GM12875 (cell line): ENCODE data around the gene NECTIN2.
"Not testable (repeated sequence)": the region's sequence is repeated elsewhere in the genome, so short reads cannot be mapped to it uniquely, and the experiment has no call there.

Experiments
- H3K4me3 ChIP-seq: one replicate; pipeline ENCODE4 v1.5.1; 2011; ENCODE audit warnings: low read depth, low read length, control low read depth
- CTCF ChIP-seq: IDR thresholded peaks from 2 replicates; pipeline ENCODE4 v1.5.1; 2011; ENCODE audit warnings: low read depth, mild to moderate bottlenecking, control low read depth, inconsistent platforms, low read length, moderate library complexity, borderline replicate concordance; ENCODE audit not compliant: insufficient read depth

NECTIN2 gene

GRCh38 chr19:44887648-44888047 is 41.6 kb downstream of the NECTIN2 start:
- no peak overlapping the region for H3K4me3 ChIP-seq
- no peak for TF ChIP-seq CTCF

- not testable (repeated sequence) for H3K4me3 ChIP-seq
These were observed 42.2 kb downstream of the NECTIN2 start for GRCh38 chr19:44888335-44888734.

GRCh38 chr19:44889830-44890365 is 43.8 kb downstream of the NECTIN2 start:
- TF ChIP-seq CTCF, result no peak
- peak overlapping the region; percentile 44 for H3K4me3 ChIP-seq

- H3K4me3 ChIP-seq, result peak overlapping the region; percentile 44
- TF ChIP-seq CTCF, result no peak
These were observed 44.4 kb downstream of the NECTIN2 start for GRCh38 chr19:44890366-44891015.

GRCh38 chr19:44891016-44891882 is 45.2 kb downstream of the NECTIN2 start, which contains the start of gene TOMM40:
Gene TOMM40, plus strand, starts transcription at chr19:44891254. Its CDS starts 162 bp downstream, at chr19:44891416.
- H3K4me3 ChIP-seq, result peak within 1 kb of the TSS; percentile 89
- 0 out of 2 replicates have a peak, but pooled peaks have one; percentile 1 for TF ChIP-seq CTCF

GRCh38 chr19:44892932-44893331 is 46.8 kb downstream of the NECTIN2 start:
- no peak for TF ChIP-seq CTCF
- H3K4me3 ChIP-seq, result no peak overlapping the region

- no peak for TF ChIP-seq CTCF
- no peak overlapping the region for H3K4me3 ChIP-seq
These were observed 47.4 kb downstream of the NECTIN2 start for GRCh38 chr19:44893332-44894051.
